Measurements from ENCODE around the gene C5AR2. TPM values are rescaled to one million over a fixed set of nuclear protein-coding genes. Genes with fewer than 3 reads are reported as not detected.
"Not testable (repeated sequence)": the region's sequence is repeated elsewhere in the genome, so short reads cannot be mapped to it uniquely, and the experiment has no call there.

C5AR2 gene
- total RNA-seq, 1 experiment from 2014 or later, result not detected

GRCh38 chr19:47384533-47384932, 52.6 kb downstream of the C5AR2 start:
- not testable (repeated sequence) for DNase-seq (ENCODE audit: low read depth)

DNA sequence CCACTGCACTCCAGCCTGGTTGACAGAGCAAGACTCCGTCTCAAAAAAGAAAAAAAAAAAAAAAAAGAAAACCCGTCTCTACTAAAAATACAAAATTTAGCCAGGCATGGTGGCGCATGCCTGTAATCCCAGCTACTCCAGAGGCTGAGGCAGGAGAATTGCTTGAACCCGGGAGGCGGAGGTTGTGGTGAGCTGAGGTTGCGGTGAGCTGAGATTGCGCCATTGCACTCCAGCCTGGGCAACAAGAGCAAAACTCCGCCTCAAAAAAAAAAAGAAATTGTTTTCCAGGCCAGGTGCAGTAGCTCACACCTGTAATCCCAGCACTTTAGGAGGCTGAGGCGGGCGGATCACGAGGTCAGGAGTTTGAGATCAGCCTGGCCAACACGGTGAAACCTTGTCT, 54.6 kb downstream of the C5AR2 start:
- DNase-seq (ENCODE audit: low read depth), result not testable (repeated sequence)

- not testable (repeated sequence) for DNase-seq (ENCODE audit: low read depth)
Measured at GRCh38 chr19:47387623-47388022, 55.6 kb downstream of the C5AR2 start.

GRCh38 chr19:47388721-47389120, 56.7 kb downstream of the C5AR2 start:
- not testable (repeated sequence) for DNase-seq (ENCODE audit: low read depth)

DNA sequence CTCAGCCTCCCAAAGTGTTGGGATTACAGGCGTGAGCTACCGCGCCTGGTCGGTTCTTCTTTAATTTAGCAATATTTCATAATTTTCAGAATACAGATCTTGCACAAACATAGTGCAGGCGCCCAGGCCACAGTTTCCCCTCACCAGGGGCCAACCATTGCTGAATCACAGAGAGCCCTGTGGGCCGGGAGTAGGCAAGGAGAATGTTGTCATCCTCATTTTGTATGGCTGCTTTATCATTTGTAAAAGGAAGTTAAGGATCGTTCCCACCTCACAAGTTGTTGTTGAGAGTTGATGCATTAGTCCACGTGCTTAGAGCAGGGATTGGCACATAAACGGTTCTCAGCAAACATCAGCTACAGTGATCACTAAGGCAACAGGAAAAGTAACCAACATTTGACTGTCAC, 57.2 kb downstream of the C5AR2 start:
- no peak for DNase-seq (ENCODE audit: low read depth)

DNA sequence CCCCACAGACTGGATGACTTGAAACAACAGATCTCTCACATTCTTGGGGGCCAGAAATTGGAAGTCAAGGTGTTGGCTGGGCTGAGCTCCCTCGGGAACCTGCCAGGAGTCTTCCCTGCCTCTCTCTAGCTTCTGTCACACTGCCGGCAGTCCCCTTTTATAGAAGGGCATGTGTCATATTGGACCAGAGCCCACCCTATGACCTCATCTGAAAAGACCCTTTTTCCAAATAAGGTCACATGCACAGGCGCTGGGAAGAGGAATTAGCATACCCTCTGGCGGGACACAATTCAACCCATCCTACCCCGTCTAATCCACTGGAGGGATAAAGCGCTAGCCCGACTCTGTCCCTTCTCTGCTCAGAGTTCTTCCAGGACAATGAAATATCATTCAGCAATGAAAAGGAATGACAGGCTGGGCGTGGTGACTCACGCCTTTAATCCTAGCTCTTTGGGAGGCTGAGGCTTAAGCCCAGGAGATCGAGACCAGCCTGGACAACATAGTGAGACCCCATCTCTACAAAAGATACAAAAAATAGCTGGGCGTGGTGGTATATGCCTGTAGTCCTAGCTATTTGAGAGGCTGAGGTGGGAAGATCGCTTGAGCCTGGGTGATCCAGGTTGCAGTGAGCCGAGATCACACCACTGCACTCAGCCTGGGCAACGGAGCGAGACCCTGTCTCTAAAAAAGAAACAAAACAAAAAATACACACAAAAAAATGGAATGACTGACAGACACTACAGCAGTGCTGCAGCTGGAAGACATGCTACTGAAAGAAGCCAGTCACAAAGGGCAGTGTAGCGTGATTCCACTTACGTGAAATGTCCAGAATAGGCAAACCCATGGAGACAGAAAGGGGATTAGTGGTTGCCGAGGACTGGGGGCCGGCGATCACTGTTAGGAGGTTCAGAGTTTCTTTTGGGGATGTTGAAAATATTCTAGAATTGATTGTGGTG, 58.8 kb downstream of the C5AR2 start:
- no peak for DNase-seq (ENCODE audit: low read depth)

GRCh38 chr19:47391510-47392223, 59.7 kb downstream of the C5AR2 start:
- peak; percentile 64 for DNase-seq (ENCODE audit: low read depth)

Other genes with a start within 250 kb of the C5AR2 start
- 17.6 and 17.8 TPM in 2 replicates for gene ZC3H4, start 218.4 kb upstream of the C5AR2 start, total RNA-seq (2014; rRNA removed; shearing (Covaris generic))
- 181 and 200 TPM in 2 replicates for gene SAE1, start 201.3 kb upstream of the C5AR2 start, total RNA-seq (2014; rRNA removed; shearing (Covaris generic))
- gene BBC3, start 101.0 kb upstream of the C5AR2 start, total RNA-seq (2014; rRNA removed; shearing (Covaris generic)), result 36.6 and 43.9 TPM in 2 replicates
- 3.6 and 3.8 TPM in 2 replicates for gene CCDC9, start 75.7 kb upstream of the C5AR2 start, total RNA-seq (2014; rRNA removed; shearing (Covaris generic))
- gene INAFM1, start 57.3 kb upstream of the C5AR2 start, total RNA-seq (2014; rRNA removed; shearing (Covaris generic)), result 1.5 and 4.0 TPM in 2 replicates
- 0.03 TPM in 1 of 2 replicates, not detected in the other for gene C5AR1, start 22.3 kb upstream of the C5AR2 start, total RNA-seq (2014; rRNA removed; shearing (Covaris generic))
- gene DHX34, start 17.1 kb downstream of the C5AR2 start, total RNA-seq (2014; rRNA removed; shearing (Covaris generic)), result 25.9 and 26.8 TPM in 2 replicates
- 3.2 and 6.3 TPM in 2 replicates for gene MEIS3, start 87.4 kb downstream of the C5AR2 start, total RNA-seq (2014; rRNA removed; shearing (Covaris generic))
- gene SLC8A2, start 139.7 kb downstream of the C5AR2 start, total RNA-seq (2014; rRNA removed; shearing (Covaris generic)), result not detected in 2 replicates
- 8.3 and 20.9 TPM in 2 replicates for gene KPTN, start 152.0 kb downstream of the C5AR2 start, total RNA-seq (2014; rRNA removed; shearing (Covaris generic))
- 74.4 and 89.0 TPM in 2 replicates for gene NAPA, start 182.9 kb downstream of the C5AR2 start, total RNA-seq (2014; rRNA removed; shearing (Covaris generic))
- gene ZNF541, start 241.0 kb downstream of the C5AR2 start, total RNA-seq (2014; rRNA removed; shearing (Covaris generic)), result not detected in 2 replicates